NT2/D1 (cell line): ENCODE measurements around the gene SH3YL1.

Experiments used
- SUZ12 ChIP-seq: IDR thresholded peaks from 2 replicates; pipeline ENCODE4 v1.6.1; 2011; ENCODE audit not compliant: insufficient read length, insufficient read depth; ENCODE audit errors: extremely low read depth
- YY1 ChIP-seq: IDR thresholded peaks from 2 replicates; pipeline ENCODE4 v1.6.1; 2011; ENCODE audit not compliant: insufficient read length, insufficient read depth
- ZNF274 ChIP-seq: IDR thresholded peaks from 2 replicates; pipeline ENCODE4 v1.6.1; 2011; ENCODE audit warnings: mild to moderate bottlenecking, low read depth, low read length

GRCh38 chr2:290090-290722, 26.4 kb upstream of the SH3YL1 start:
- no peak for TF ChIP-seq YY1
- no peak for TF ChIP-seq SUZ12
- no peak for TF ChIP-seq ZNF274
